WTC11 (cell line): ENCODE results near the gene TLR7. TPM values are rescaled to one million over a fixed set of nuclear protein-coding genes. Genes with fewer than 3 reads are reported as not detected.

Source experiments
- ATAC-seq: fragments of 200-7000 bp; cut with Tn5 transposase; 2 replicates; pipeline ENCODE4 v1.10.0; 2021; ENCODE audit warnings: mild to moderate bottlenecking, moderate library complexity
- CTCF ChIA-PET: fragments of 300-600 bp; sonication (Branson Sonifier 250); formaldehyde crosslinking; loops from one replicate; lab custom pipeline; 2021; ENCODE audit warnings: antibody characterized with exemption; lab: Charles Lee
- POLR2A ChIA-PET: fragments of 350-600 bp; sonication (Branson Sonifier 250); formaldehyde crosslinking; loops from one replicate; lab custom pipeline; 2021; ENCODE audit warnings: antibody characterized with exemption; lab: Charles Lee
- DNase-seq: peaks from one replicate; pipeline ENCODE4 v3.0.0; 2021; ENCODE audit warnings: low spot score
- H3K27ac Mint-ChIP-seq: 2 replicates; pipeline ENCODE4 v1.8.0; 2021; ENCODE audit warnings: mixed read lengths
- H3K27me3 Mint-ChIP-seq: 2 replicates; pipeline ENCODE4 v1.8.0; 2021; ENCODE audit warnings: low read depth, mild to moderate bottlenecking, moderate library complexity, mixed read lengths
- H3K36me3 Mint-ChIP-seq: 2 replicates; pipeline ENCODE4 v1.8.0; 2021; ENCODE audit warnings: mixed read lengths
- H3K4me1 Mint-ChIP-seq: 2 replicates; pipeline ENCODE4 v1.8.0; 2022; ENCODE audit warnings: mixed read lengths
- H3K4me3 Mint-ChIP-seq: 2 replicates; pipeline ENCODE4 v1.8.0; 2021; ENCODE audit warnings: mild to moderate bottlenecking, moderate library complexity, mixed read lengths
- H3K9me3 Mint-ChIP-seq: 2 replicates; pipeline ENCODE4 v1.8.0; 2021; ENCODE audit warnings: mixed read lengths
- ATF1 ChIP-seq: sonication (generic); formaldehyde crosslinking; IDR thresholded peaks from 2 replicates; pipeline ENCODE4 v1.8.1; 2023; ENCODE audit warnings: mild to moderate bottlenecking, moderate library complexity, missing genetic modification reagents
- CREM ChIP-seq: sonication (generic); formaldehyde crosslinking; IDR thresholded peaks from 2 replicates; pipeline ENCODE4 v1.8.1; 2022; ENCODE audit warnings: mild to moderate bottlenecking, missing genetic modification reagents, moderate library complexity
- FOXP1 ChIP-seq: sonication (generic); formaldehyde crosslinking; IDR thresholded peaks from 2 replicates; pipeline ENCODE4 v1.8.0; 2022; ENCODE audit warnings: missing genetic modification reagents, mild to moderate bottlenecking, moderate library complexity, borderline replicate concordance
- GABPB1 ChIP-seq: sonication (generic); formaldehyde crosslinking; IDR thresholded peaks from 2 replicates; pipeline ENCODE4 v1.8.1; 2023; ENCODE audit warnings: mild to moderate bottlenecking, missing genetic modification reagents
- HMGA2 ChIP-seq: fragments of 250-450 bp; sonication (Bioruptor Pico); IDR thresholded peaks from 2 replicates; pipeline ENCODE4 v1.4.0; 2021; ENCODE audit warnings: mild to moderate bottlenecking, moderate library complexity
- ZBTB21 ChIP-seq: sonication (generic); formaldehyde crosslinking; IDR thresholded peaks from 2 replicates; pipeline ENCODE4 v1.8.1; 2023; ENCODE audit warnings: mild to moderate bottlenecking, missing genetic modification reagents, borderline replicate concordance
- ZNF121 ChIP-seq: sonication (generic); formaldehyde crosslinking; IDR thresholded peaks from 2 replicates; pipeline ENCODE4 v1.8.0; 2023; ENCODE audit warnings: missing genetic modification reagents
- total RNA-seq: library from RNA; stranded (reverse); gene quantifications from 3 replicates; pipeline ENCODE4 v1.2.3, GENCODE V29; 2021
- TF ChIP-seq, protein P1 (sequence below): sonication (generic); formaldehyde crosslinking; IDR thresholded peaks from 2 replicates; pipeline ENCODE4 v1.8.0; 2023; ENCODE audit warnings: missing genetic modification reagents, mild to moderate bottlenecking, borderline replicate concordance
- TF ChIP-seq, protein P2 (sequence below): sonication (generic); formaldehyde crosslinking; conservative IDR thresholded peaks from 2 replicates; pipeline ENCODE4 v1.8.1; 2022; ENCODE audit warnings: mild to moderate bottlenecking, missing genetic modification reagents
- TF ChIP-seq, protein P3 (sequence below): sonication (generic); formaldehyde crosslinking; IDR thresholded peaks from 2 replicates; pipeline ENCODE4 v1.8.0; 2022; ENCODE audit warnings: mild to moderate bottlenecking, missing genetic modification reagents
- TF ChIP-seq, protein P4 (sequence below): sonication (generic); formaldehyde crosslinking; IDR thresholded peaks from 2 replicates; pipeline ENCODE4 v1.8.1; 2023; ENCODE audit warnings: mild to moderate bottlenecking, moderate library complexity, missing genetic modification reagents
- TF ChIP-seq, protein P5 (sequence below): fragments of 250-450 bp; sonication (Bioruptor Pico); IDR thresholded peaks from 2 replicates; pipeline ENCODE4 v1.9.0; 2021; ENCODE audit warnings: mild to moderate bottlenecking, borderline replicate concordance
- TF ChIP-seq, protein P6 (sequence below): sonication (generic); formaldehyde crosslinking; IDR thresholded peaks from 2 replicates; pipeline ENCODE4 v1.8.1; 2023; ENCODE audit warnings: mild to moderate bottlenecking, missing genetic modification reagents

Gene TLR7
- total RNA-seq, 1 experiment from 2014 or later: not detected

DNA sequence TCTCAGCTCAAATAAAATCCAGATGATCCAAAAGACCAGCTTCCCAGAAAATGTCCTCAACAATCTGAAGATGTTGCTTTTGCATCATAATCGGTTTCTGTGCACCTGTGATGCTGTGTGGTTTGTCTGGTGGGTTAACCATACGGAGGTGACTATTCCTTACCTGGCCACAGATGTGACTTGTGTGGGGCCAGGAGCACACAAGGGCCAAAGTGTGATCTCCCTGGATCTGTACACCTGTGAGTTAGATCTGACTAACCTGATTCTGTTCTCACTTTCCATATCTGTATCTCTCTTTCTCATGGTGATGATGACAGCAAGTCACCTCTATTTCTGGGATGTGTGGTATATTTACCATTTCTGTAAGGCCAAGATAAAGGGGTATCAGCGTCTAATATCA is 20.9 kb downstream of the TLR7 start (continued):
- TF ChIP-seq, protein P1, sequence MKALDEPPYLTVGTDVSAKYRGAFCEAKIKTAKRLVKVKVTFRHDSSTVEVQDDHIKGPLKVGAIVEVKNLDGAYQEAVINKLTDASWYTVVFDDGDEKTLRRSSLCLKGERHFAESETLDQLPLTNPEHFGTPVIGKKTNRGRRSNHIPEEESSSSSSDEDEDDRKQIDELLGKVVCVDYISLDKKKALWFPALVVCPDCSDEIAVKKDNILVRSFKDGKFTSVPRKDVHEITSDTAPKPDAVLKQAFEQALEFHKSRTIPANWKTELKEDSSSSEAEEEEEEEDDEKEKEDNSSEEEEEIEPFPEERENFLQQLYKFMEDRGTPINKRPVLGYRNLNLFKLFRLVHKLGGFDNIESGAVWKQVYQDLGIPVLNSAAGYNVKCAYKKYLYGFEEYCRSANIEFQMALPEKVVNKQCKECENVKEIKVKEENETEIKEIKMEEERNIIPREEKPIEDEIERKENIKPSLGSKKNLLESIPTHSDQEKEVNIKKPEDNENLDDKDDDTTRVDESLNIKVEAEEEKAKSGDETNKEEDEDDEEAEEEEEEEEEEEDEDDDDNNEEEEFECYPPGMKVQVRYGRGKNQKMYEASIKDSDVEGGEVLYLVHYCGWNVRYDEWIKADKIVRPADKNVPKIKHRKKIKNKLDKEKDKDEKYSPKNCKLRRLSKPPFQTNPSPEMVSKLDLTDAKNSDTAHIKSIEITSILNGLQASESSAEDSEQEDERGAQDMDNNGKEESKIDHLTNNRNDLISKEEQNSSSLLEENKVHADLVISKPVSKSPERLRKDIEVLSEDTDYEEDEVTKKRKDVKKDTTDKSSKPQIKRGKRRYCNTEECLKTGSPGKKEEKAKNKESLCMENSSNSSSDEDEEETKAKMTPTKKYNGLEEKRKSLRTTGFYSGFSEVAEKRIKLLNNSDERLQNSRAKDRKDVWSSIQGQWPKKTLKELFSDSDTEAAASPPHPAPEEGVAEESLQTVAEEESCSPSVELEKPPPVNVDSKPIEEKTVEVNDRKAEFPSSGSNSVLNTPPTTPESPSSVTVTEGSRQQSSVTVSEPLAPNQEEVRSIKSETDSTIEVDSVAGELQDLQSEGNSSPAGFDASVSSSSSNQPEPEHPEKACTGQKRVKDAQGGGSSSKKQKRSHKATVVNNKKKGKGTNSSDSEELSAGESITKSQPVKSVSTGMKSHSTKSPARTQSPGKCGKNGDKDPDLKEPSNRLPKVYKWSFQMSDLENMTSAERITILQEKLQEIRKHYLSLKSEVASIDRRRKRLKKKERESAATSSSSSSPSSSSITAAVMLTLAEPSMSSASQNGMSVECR (CRISPR knock-in tag): no peak
- no peak for TF ChIP-seq ZNF121 (CRISPR knock-in tag)
- TF ChIP-seq, all 79 proteins: peak for 0

DNA sequence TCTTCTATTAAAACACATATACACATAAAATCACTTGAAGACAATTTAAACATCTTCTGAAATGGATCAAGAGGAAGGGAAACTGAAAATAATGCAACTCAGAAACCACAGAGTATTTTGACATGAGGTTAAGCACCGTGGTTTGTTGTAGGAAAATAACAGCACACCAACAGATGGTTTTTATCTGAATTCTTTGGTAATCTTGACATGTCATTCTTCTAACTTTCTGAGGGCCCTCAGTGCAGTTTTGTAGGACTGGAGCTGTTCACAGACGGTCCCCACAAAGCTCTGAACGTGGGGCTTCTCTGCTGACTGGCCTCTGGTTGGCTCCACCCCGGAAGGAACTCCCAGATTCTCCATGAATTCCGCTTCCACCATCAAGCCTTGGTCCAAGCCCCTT is 23.6 kb downstream of the TLR7 start:
- peaks cover 4% of the 10 kb centered on the region for H3K4me1 Mint-ChIP-seq
- POLR2A ChIA-PET: no interaction called here
- TF ChIP-seq, protein P2, sequence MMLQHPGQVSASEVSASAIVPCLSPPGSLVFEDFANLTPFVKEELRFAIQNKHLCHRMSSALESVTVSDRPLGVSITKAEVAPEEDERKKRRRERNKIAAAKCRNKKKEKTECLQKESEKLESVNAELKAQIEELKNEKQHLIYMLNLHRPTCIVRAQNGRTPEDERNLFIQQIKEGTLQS: no peak
- TF ChIP-seq, protein P3, sequence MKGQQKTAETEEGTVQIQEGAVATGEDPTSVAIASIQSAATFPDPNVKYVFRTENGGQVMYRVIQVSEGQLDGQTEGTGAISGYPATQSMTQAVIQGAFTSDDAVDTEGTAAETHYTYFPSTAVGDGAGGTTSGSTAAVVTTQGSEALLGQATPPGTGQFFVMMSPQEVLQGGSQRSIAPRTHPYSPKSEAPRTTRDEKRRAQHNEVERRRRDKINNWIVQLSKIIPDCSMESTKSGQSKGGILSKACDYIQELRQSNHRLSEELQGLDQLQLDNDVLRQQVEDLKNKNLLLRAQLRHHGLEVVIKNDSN (CRISPR knock-in tag): no peak
- TF ChIP-seq ZBTB21: no peak
- TF ChIP-seq, protein P4, sequence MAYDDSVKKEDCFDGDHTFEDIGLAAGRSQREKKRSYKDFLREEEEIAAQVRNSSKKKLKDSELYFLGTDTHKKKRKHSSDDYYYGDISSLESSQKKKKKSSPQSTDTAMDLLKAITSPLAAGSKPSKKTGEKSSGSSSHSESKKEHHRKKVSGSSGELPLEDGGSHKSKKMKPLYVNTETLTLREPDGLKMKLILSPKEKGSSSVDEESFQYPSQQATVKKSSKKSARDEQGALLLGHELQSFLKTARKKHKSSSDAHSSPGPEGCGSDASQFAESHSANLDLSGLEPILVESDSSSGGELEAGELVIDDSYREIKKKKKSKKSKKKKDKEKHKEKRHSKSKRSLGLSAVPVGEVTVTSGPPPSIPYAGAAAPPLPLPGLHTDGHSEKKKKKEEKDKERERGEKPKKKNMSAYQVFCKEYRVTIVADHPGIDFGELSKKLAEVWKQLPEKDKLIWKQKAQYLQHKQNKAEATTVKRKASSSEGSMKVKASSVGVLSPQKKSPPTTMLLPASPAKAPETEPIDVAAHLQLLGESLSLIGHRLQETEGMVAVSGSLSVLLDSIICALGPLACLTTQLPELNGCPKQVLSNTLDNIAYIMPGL (CRISPR knock-in tag): no peak
- TF ChIP-seq, protein P5, sequence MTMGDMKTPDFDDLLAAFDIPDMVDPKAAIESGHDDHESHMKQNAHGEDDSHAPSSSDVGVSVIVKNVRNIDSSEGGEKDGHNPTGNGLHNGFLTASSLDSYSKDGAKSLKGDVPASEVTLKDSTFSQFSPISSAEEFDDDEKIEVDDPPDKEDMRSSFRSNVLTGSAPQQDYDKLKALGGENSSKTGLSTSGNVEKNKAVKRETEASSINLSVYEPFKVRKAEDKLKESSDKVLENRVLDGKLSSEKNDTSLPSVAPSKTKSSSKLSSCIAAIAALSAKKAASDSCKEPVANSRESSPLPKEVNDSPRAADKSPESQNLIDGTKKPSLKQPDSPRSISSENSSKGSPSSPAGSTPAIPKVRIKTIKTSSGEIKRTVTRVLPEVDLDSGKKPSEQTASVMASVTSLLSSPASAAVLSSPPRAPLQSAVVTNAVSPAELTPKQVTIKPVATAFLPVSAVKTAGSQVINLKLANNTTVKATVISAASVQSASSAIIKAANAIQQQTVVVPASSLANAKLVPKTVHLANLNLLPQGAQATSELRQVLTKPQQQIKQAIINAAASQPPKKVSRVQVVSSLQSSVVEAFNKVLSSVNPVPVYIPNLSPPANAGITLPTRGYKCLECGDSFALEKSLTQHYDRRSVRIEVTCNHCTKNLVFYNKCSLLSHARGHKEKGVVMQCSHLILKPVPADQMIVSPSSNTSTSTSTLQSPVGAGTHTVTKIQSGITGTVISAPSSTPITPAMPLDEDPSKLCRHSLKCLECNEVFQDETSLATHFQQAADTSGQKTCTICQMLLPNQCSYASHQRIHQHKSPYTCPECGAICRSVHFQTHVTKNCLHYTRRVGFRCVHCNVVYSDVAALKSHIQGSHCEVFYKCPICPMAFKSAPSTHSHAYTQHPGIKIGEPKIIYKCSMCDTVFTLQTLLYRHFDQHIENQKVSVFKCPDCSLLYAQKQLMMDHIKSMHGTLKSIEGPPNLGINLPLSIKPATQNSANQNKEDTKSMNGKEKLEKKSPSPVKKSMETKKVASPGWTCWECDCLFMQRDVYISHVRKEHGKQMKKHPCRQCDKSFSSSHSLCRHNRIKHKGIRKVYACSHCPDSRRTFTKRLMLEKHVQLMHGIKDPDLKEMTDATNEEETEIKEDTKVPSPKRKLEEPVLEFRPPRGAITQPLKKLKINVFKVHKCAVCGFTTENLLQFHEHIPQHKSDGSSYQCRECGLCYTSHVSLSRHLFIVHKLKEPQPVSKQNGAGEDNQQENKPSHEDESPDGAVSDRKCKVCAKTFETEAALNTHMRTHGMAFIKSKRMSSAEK: no peak
- TF ChIP-seq, protein P6, sequence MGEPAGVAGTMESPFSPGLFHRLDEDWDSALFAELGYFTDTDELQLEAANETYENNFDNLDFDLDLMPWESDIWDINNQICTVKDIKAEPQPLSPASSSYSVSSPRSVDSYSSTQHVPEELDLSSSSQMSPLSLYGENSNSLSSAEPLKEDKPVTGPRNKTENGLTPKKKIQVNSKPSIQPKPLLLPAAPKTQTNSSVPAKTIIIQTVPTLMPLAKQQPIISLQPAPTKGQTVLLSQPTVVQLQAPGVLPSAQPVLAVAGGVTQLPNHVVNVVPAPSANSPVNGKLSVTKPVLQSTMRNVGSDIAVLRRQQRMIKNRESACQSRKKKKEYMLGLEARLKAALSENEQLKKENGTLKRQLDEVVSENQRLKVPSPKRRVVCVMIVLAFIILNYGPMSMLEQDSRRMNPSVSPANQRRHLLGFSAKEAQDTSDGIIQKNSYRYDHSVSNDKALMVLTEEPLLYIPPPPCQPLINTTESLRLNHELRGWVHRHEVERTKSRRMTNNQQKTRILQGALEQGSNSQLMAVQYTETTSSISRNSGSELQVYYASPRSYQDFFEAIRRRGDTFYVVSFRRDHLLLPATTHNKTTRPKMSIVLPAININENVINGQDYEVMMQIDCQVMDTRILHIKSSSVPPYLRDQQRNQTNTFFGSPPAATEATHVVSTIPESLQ (CRISPR knock-in tag): no peak
- TF ChIP-seq ATF1: no peak
- TF ChIP-seq FOXP1: no peak
- no peak for TF ChIP-seq GABPB1 (CRISPR knock-in tag)
- TF ChIP-seq HMGA2 (CRISPR knock-in tag): no peak
- TF ChIP-seq CREM (CRISPR knock-in tag): no peak
- no peaks in the 10 kb centered on the region for H3K36me3 Mint-ChIP-seq
- H3K9me3 Mint-ChIP-seq: no peaks in the 10 kb centered on the region
- H3K4me3 Mint-ChIP-seq: no peak overlapping the region
- H3K27me3 Mint-ChIP-seq: no peaks in the 10 kb centered on the region
- DNase-seq (no peak), ATAC-seq (no peak)
- CTCF ChIA-PET: no interaction called here
- no peak overlapping the region for H3K27ac Mint-ChIP-seq
